HEK293 (cell line): Measurements from ENCODE around the gene EFCAB12.

ENCODE experiments used
- CTCF ChIA-PET: fragments of 350-600 bp; formaldehyde crosslinking; extraction: SDS; loops from one replicate; lab custom pipeline; 2021; ENCODE audit warnings: antibody characterized with exemption; lab: Yijun Ruan, JAX
- POLR2A ChIA-PET: fragments of 300-600 bp; formaldehyde crosslinking; extraction: SDS; loops from one replicate; lab custom pipeline; 2020; ENCODE audit warnings: antibody characterized with exemption, inconsistent platforms; lab: Yijun Ruan, JAX
- H3K27ac ChIP-seq: fragments of 200-500 bp; sonication (Bioruptor generic); 2 replicates; pipeline ENCODE4 v1.5.1; 2014; ENCODE audit warnings: low read depth, low read length, control low read depth, inconsistent platforms; ENCODE audit errors: extremely low read depth
- H3K36me3 ChIP-seq, 2 experiments: fragments of 200-500 bp in 1 of 2; sonication (Bioruptor generic) in 1 of 2; 1 replicate in 1 of 2; 2 replicates in 1 of 2; pipeline ENCODE4 v1.5.1; 2014 to 2017; ENCODE audit warnings: inconsistent platforms in 2 of 2, low read length in 2 of 2; ENCODE audit not compliant: control insufficient read depth in 2 of 2, insufficient read depth in 1 of 2
- H3K4me1 ChIP-seq: fragments of 200-500 bp; sonication (Bioruptor generic); 2 replicates; pipeline ENCODE4 v1.5.1; 2014; ENCODE audit warnings: mild to moderate bottlenecking, low read length, inconsistent platforms; ENCODE audit not compliant: control insufficient read depth, insufficient read depth
- H3K4me3 ChIP-seq: 2 replicates; pipeline ENCODE4 v1.5.1; 2011; ENCODE audit warnings: low read depth, mild to moderate bottlenecking, control low read depth, low read length, moderate library complexity
- H3K9me3 ChIP-seq: fragments of 200-500 bp; sonication (Bioruptor generic); 2 replicates; pipeline ENCODE4 v1.5.1; 2014; ENCODE audit warnings: low read depth, low read length, inconsistent platforms; ENCODE audit not compliant: control insufficient read depth, insufficient read depth
- PRDM4 ChIP-seq: fragments of 450-650 bp; formaldehyde crosslinking; IDR thresholded peaks from 2 replicates; pipeline ENCODE4 v1.5.1; 2017; ENCODE audit warnings: missing biosample characterization, missing genetic modification characterization
- PRDM6 ChIP-seq: fragments of 450-650 bp; formaldehyde crosslinking; IDR thresholded peaks from 2 replicates; pipeline ENCODE4 v1.5.1; 2017; ENCODE audit warnings: missing biosample characterization, missing genetic modification characterization
- REST ChIP-seq: fragments of 450-650 bp; formaldehyde crosslinking; IDR thresholded peaks from 2 replicates; pipeline ENCODE4 v1.5.1; 2016; ENCODE audit warnings: missing biosample characterization, missing genetic modification characterization
- TRIM28 ChIP-seq: IDR thresholded peaks from 2 replicates; pipeline ENCODE4 v1.6.1; 2011; ENCODE audit warnings: low read length, control low read depth, borderline replicate concordance
- ZBTB48 ChIP-seq: fragments of 450-650 bp; formaldehyde crosslinking; IDR thresholded peaks from 2 replicates; pipeline ENCODE4 v1.5.1; 2016; ENCODE audit warnings: missing biosample characterization, missing genetic modification characterization
- ZBTB6 ChIP-seq: fragments of 450-650 bp; formaldehyde crosslinking; IDR thresholded peaks from 2 replicates; pipeline ENCODE4 v1.5.1; 2017; ENCODE audit warnings: missing biosample characterization, missing genetic modification characterization
- ZFP69B ChIP-seq: fragments of 450-650 bp; formaldehyde crosslinking; IDR thresholded peaks from 2 replicates; pipeline ENCODE4 v1.5.1; 2016; ENCODE audit warnings: missing biosample characterization, missing genetic modification characterization
- ZIC2 ChIP-seq: fragments of 450-650 bp; formaldehyde crosslinking; IDR thresholded peaks from 2 replicates; pipeline ENCODE4 v1.5.1; 2016; ENCODE audit warnings: missing biosample characterization, missing genetic modification characterization
- ZNF23 ChIP-seq: fragments of 450-650 bp; formaldehyde crosslinking; IDR thresholded peaks from 2 replicates; pipeline ENCODE4 v1.5.1; 2016; ENCODE audit warnings: missing biosample characterization, missing genetic modification characterization, borderline replicate concordance
- ZNF37A ChIP-seq: fragments of 450-650 bp; IDR thresholded peaks from 2 replicates; pipeline ENCODE4 v1.5.1; 2018; ENCODE audit warnings: missing biosample characterization, missing genetic modification characterization
- ZNF449 ChIP-seq: fragments of 450-650 bp; formaldehyde crosslinking; IDR thresholded peaks from 2 replicates; pipeline ENCODE4 v1.5.1; 2017; ENCODE audit warnings: missing biosample characterization, mild to moderate bottlenecking, missing genetic modification characterization, moderate library complexity
- ZNF518A ChIP-seq: fragments of 450-650 bp; formaldehyde crosslinking; conservative IDR thresholded peaks from 2 replicates; pipeline ENCODE4 v1.5.1; 2016; ENCODE audit warnings: low read depth, missing biosample characterization, missing genetic modification characterization
- ZNF560 ChIP-seq: fragments of 450-650 bp; formaldehyde crosslinking; IDR thresholded peaks from 2 replicates; pipeline ENCODE4 v1.5.1; 2017; ENCODE audit warnings: missing biosample characterization, missing genetic modification characterization, borderline replicate concordance
- ZNF76 ChIP-seq: fragments of 450-650 bp; formaldehyde crosslinking; IDR thresholded peaks from 2 replicates; pipeline ENCODE4; 2016; ENCODE audit warnings: low read depth, missing biosample characterization, missing genetic modification characterization, borderline replicate concordance

EFCAB12 gene

GRCh38 chr3:129367821-129368220 is 60.6 kb downstream of the EFCAB12 start:
- H3K4me3 ChIP-seq, result no peak overlapping the region
- TF ChIP-seq ZNF37A (tag by site-specific recombination) (no peak), ZNF449 (no peak), ZBTB48 (tag by site-specific recombination) (no peak), PRDM6 (tag by site-specific recombination) (no peak), ZBTB6 (no peak), TRIM28 (no peak), ZNF518A (tag by site-specific recombination) (no peak), REST (tag by site-specific recombination) (no peak)
- H3K4me1 ChIP-seq, result no peaks in the 10 kb centered on the region
- no peaks in the 10 kb centered on the region for H3K9me3 ChIP-seq
- no peaks in the 10 kb centered on the region; a peak in 1 of 3 replicates for H3K36me3 ChIP-seq
- ChIA-PET POLR2A (no interaction called here), CTCF (interaction anchor here (0.8 to 1.3 kb wide), 2 partner anchors 16 to 39 kb away, joined by 4 read pairs; no protein-coding TSS in a partner anchor)
- H3K27ac ChIP-seq, result no peak overlapping the region

- POLR2A ChIA-PET, result no interaction called here
- CTCF ChIA-PET, result no interaction called here
- H3K27ac ChIP-seq, result no peak overlapping the region
Observed at GRCh38 chr3:129366312-129366831, 62.1 kb downstream of the EFCAB12 start.

More at GRCh38 chr3:129366312-129366831, 62.1 kb downstream of the EFCAB12 start:
- TF ChIP-seq ZNF23 (tag by site-specific recombination) (no peak), ZIC2 (tag by site-specific recombination) (peak; percentile 19; the same call in 1 of the 2 replicates), ZFP69B (no peak), PRDM4 (no peak), ZNF560 (tag by site-specific recombination) (no peak), ZNF76 (tag by site-specific recombination) (no peak)
- H3K4me3 ChIP-seq, result no peak overlapping the region
- no peaks in the 10 kb centered on the region; a peak in 1 of 3 replicates for H3K36me3 ChIP-seq
- no peaks in the 10 kb centered on the region for H3K9me3 ChIP-seq
- no peaks in the 10 kb centered on the region for H3K4me1 ChIP-seq
